K562 (cell line): Measurements from ENCODE around the gene IL6ST. TPM values are rescaled to one million over a fixed set of nuclear protein-coding genes. Genes with fewer than 3 reads are reported as not detected.

Experiments used
- FOXJ3 ChIP-seq: sonication (generic); formaldehyde crosslinking; IDR thresholded peaks from 2 replicates; pipeline ENCODE4 v1.4.0; 2020; ENCODE audit warnings: mild to moderate bottlenecking, missing genetic modification reagents
- FOXK2 ChIP-seq, 2 experiments: fragments of 450-650 bp; IDR thresholded peaks in 1 of 2; conservative IDR thresholded peaks in 1 of 2; 2 replicates each; pipeline ENCODE4 v1.6.1; 2016; ENCODE audit warnings: low read depth in 2 of 2, mild to moderate bottlenecking in 1 of 2
- LEF1 ChIP-seq: fragments of 450-650 bp; IDR thresholded peaks from 2 replicates; pipeline ENCODE4 v1.6.1; 2016; ENCODE audit warnings: mild to moderate bottlenecking
- MYBL2 ChIP-seq, 2 experiments: fragments of 450-650 bp in 1 of 2; sonication (generic) in 1 of 2; formaldehyde crosslinking in 1 of 2; IDR thresholded peaks; 2 replicates each; pipeline versions ENCODE4 v1.6.1 to v1.8.1; 2017 to 2022; ENCODE audit warnings: borderline replicate concordance in 1 of 2, inconsistent platforms in 1 of 2, low read depth in 1 of 2, mild to moderate bottlenecking in 1 of 2, missing genetic modification reagents in 1 of 2, moderate library complexity in 1 of 2
- SMAD3 ChIP-seq: fragments of 450-650 bp; formaldehyde crosslinking; conservative IDR thresholded peaks from 2 replicates; pipeline ENCODE4 v1.4.0; 2020; ENCODE audit warnings: mild to moderate bottlenecking
- polyA plus RNA-seq, 8 experiments: library from polyadenylated mRNA; depleted of rRNA in 4 of 8; stranded (reverse) in 5 of 8; unstranded in 3 of 8; fragments of >200 nt; fragmentation: Nextera tagmentation in 2 of 8; fragmentation: Illumina TruSeq in 1 of 8; extraction: Ambion mirVana in 2 of 8; extraction: Trizol in 1 of 8; gene quantifications; 2 replicates each; pipeline versions ENCODE4 v1.2.1 to v1.2.3, GENCODE V29; 2011 to 2014; ENCODE audit warnings: inconsistent platforms in 1 of 8, missing spikeins in 1 of 8
- total RNA-seq, 7 experiments: library from RNA; depleted of rRNA in 6 of 7; stranded (reverse); fragments of >200 nt in 6 of 7; fragmentation: Illumina TruSeq in 2 of 7; extraction: Trizol in 2 of 7; gene quantifications; 2 replicates each; pipeline versions ENCODE4 v1.2.1 to v1.2.3, GENCODE V29; 2011 to 2021; ENCODE audit warnings: low replicate concordance in 1 of 7
- TF ChIP-seq, protein P1 (sequence below), 2 experiments: fragments of 450-650 bp in 1 of 2; sonication (generic) in 1 of 2; formaldehyde crosslinking in 1 of 2; IDR thresholded peaks; 2 replicates each; pipeline versions ENCODE4 v1.7.1 to v1.9.0; 2016 to 2022; ENCODE audit warnings: inconsistent platforms in 1 of 2, mild to moderate bottlenecking in 1 of 2, missing genetic modification reagents in 1 of 2
- TF ChIP-seq, protein P2 (sequence below), 2 experiments: fragments of 450-650 bp in 1 of 2; sonication (generic) in 1 of 2; formaldehyde crosslinking; conservative IDR thresholded peaks; 2 replicates each; pipeline versions ENCODE4 v1.4.0 to v1.8.1; 2020 to 2022; ENCODE audit warnings: mild to moderate bottlenecking in 1 of 2, missing genetic modification reagents in 1 of 2
- TF ChIP-seq, protein P3 (sequence below): fragments of 450-650 bp; IDR thresholded peaks from 2 replicates; pipeline ENCODE4 v1.6.1; 2016; ENCODE audit warnings: antibody characterized with exemption

The IL6ST gene
- total and polyA plus RNA-seq, 9 of the 15 experiments (the other 6 are each of a cell fraction or from before 2014, with no cell fraction given) = 2.0 to 27.0 (median 7.9) TPM

DNA sequence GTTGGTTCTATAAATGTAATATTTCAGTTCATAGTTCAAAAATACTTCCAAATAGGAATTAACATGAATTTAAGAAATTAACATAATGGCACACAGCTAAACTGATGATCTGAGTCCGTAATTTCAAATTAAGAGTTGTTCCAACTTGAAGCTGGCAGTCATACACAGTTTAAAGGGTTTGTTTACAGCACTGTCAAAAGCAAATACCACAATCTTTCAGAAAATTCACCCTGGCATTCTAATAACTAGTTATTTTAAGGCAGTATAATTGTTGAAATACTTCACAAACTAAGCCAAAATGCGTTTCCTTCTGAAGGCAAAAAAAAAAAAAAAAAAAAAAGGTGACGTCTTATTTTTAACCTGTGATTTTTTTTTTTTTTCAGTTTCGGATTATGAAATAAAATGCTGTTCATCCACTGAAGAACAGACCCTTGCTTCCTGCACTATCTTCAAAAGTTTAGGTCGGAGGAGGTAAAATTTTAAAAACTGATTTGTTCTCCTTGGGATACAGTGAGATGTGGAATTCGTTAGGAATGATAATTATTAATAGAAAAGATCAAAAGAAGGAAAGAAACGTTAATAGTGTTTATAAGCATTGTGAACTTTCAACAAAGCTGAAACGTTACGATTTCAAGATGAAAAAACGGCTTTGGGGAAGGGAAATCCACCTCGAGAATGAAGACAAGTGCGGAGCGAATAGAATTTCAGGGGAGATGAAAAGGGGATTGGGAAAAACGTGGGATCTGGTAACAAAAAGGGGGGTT is 850 bp downstream of the IL6ST start (continued):
- TF ChIP-seq, protein P1, sequence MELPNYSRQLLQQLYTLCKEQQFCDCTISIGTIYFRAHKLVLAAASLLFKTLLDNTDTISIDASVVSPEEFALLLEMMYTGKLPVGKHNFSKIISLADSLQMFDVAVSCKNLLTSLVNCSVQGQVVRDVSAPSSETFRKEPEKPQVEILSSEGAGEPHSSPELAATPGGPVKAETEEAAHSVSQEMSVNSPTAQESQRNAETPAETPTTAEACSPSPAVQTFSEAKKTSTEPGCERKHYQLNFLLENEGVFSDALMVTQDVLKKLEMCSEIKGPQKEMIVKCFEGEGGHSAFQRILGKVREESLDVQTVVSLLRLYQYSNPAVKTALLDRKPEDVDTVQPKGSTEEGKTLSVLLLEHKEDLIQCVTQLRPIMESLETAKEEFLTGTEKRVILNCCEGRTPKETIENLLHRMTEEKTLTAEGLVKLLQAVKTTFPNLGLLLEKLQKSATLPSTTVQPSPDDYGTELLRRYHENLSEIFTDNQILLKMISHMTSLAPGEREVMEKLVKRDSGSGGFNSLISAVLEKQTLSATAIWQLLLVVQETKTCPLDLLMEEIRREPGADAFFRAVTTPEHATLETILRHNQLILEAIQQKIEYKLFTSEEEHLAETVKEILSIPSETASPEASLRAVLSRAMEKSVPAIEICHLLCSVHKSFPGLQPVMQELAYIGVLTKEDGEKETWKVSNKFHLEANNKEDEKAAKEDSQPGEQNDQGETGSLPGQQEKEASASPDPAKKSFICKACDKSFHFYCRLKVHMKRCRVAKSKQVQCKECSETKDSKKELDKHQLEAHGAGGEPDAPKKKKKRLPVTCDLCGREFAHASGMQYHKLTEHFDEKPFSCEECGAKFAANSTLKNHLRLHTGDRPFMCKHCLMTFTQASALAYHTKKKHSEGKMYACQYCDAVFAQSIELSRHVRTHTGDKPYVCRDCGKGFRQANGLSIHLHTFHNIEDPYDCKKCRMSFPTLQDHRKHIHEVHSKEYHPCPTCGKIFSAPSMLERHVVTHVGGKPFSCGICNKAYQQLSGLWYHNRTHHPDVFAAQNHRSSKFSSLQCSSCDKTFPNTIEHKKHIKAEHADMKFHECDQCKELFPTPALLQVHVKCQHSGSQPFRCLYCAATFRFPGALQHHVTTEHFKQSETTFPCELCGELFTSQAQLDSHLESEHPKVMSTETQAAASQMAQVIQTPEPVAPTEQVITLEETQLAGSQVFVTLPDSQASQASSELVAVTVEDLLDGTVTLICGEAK (IDR thresholded peaks at IDR 0.05) = 0 out of 2 replicates have a peak, but pooled peaks have one; percentile 64
- TF ChIP-seq, protein P1 (CRISPR knock-in tag; IDR thresholded peaks at IDR 0.05) = no peak
- TF ChIP-seq MYBL2 (IDR thresholded peaks at IDR 0.05; ENCODE audit: low read depth) (0 out of 2 replicates have a peak, but pooled peaks have one; percentile 20), MYBL2 (CRISPR knock-in tag; IDR thresholded peaks at IDR 0.05; ENCODE audit: borderline replicate concordance) (no peak), SMAD3 (no peak), FOXK2 (conservative IDR thresholded peaks at IDR 0.05 in 1 of 2, IDR thresholded peaks at IDR 0.05 in 1 of 2; ENCODE audit: low read depth in 2 of 2) (0 out of 4 replicates have a peak, but pooled peaks of 1 of the 2 experiments have one; percentile 30), LEF1 (0 out of 2 replicates have a peak, but pooled peaks have one; percentile 45), FOXJ3 (CRISPR knock-in tag) (no peak)
- TF ChIP-seq, protein P2, sequence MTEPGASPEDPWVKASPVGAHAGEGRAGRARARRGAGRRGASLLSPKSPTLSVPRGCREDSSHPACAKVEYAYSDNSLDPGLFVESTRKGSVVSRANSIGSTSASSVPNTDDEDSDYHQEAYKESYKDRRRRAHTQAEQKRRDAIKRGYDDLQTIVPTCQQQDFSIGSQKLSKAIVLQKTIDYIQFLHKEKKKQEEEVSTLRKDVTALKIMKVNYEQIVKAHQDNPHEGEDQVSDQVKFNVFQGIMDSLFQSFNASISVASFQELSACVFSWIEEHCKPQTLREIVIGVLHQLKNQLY (CRISPR knock-in tag; conservative IDR thresholded peaks at IDR 0.05) = no peak
- TF ChIP-seq, protein P3, sequence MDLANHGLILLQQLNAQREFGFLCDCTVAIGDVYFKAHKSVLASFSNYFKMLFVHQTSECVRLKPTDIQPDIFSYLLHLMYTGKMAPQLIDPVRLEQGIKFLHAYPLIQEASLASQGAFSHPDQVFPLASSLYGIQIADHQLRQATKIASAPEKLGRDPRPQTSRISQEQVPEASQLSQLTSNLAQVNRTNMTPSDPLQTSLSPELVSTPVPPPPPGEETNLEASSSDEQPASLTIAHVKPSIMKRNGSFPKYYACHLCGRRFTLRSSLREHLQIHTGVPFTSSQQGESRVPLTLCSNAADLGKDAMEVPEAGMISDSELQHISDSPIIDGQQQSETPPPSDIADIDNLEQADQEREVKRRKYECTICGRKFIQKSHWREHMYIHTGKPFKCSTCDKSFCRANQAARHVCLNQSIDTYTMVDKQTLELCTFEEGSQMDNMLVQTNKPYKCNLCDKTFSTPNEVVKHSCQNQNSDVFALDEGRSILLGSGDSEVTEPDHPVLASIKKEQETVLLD = peak; percentile 38; the same call in 1 of the 2 replicates
